Activated naive CD8-positive, alpha-beta T cell treated with anti-CD3 and anti-CD28 coated beads, Interleukin-2, amount 10 ng/mL, durations not matched to agents 7 days and 5 days (primary cell): ENCODE measurements around the gene DLX2. TPM values are rescaled to one million over a fixed set of nuclear protein-coding genes. Genes with fewer than 3 reads are reported as not detected.

Source experiments
- ATAC-seq: fragments of 150-1000 bp; cut with Tn5 transposase; one replicate; pipeline ENCODE4 v1.10.0; 2021; ENCODE audit warnings: low read depth, moderate library complexity
- POLR2A ChIA-PET: fragments of 350-600 bp; sonication (Branson Sonifier 250); formaldehyde crosslinking; loops from one replicate; lab custom pipeline; 2021; ENCODE audit warnings: antibody characterized with exemption; lab: Charles Lee
- DNase-seq: peaks from one replicate; pipeline ENCODE4 v3.0.0; 2021
- H3K27ac Mint-ChIP-seq: one replicate; pipeline ENCODE4 v1.8.0; 2022; ENCODE audit warnings: mild to moderate bottlenecking, mixed read lengths
- H3K27me3 Mint-ChIP-seq: one replicate; pipeline ENCODE4 v1.8.0; 2022; ENCODE audit warnings: mild to moderate bottlenecking, moderate library complexity, mixed read lengths
- H3K36me3 Mint-ChIP-seq: one replicate; pipeline ENCODE4 v1.8.0; 2021; ENCODE audit warnings: mild to moderate bottlenecking, mixed read lengths
- H3K4me1 Mint-ChIP-seq: one replicate; pipeline ENCODE4 v1.8.0; 2021; ENCODE audit warnings: mixed read lengths
- H3K4me3 Mint-ChIP-seq: one replicate; pipeline ENCODE4 v1.8.0; 2022; ENCODE audit warnings: mild to moderate bottlenecking, moderate library complexity, mixed read lengths
- H3K9me3 Mint-ChIP-seq: one replicate; pipeline ENCODE4 v1.8.0; 2021; ENCODE audit warnings: mixed read lengths
- total RNA-seq, 2 experiments: library from RNA; stranded (reverse); gene quantifications; one replicate each; pipeline ENCODE4 v1.2.3, GENCODE V29; 2021

The DLX2 gene
- total RNA-seq, 2 experiments from 2014 or later: not detected

- DNase-seq (peak; percentile 60), ATAC-seq (peak; percentile 14)
- Mint-ChIP-seq H3K9me3 (no peaks in the 10 kb centered on the region), H3K36me3 (no peaks in the 10 kb centered on the region), H3K27ac (peak overlapping the region; percentile 54), H3K4me3 (peak overlapping the region; percentile 84), H3K27me3 (peaks cover 86% of the 10 kb centered on the region), H3K4me1 (peaks cover 49% of the 10 kb centered on the region)
- POLR2A ChIA-PET: interaction anchor here (0.6 to 1.7 kb wide), 6 partner anchors 11 to 179 kb away, joined by 3 to 7 read pairs (median 4); partner anchors contain the start of genes DLX1 and HAT1
Observed at GRCh38 chr2:172101821-172102390, 794 bp downstream of the DLX2 start.

GRCh38 chr2:172100935-172101820 is 1.5 kb downstream of the DLX2 start:
- POLR2A ChIA-PET: interaction anchor here (0.6 to 1.7 kb wide), 4 partner anchors 10 to 103 kb away, joined by 3 to 7 read pairs (median 5); partner anchors contain the start of gene DLX1
- no peak for DNase-seq
- peaks cover 47% of the 10 kb centered on the region for H3K4me1 Mint-ChIP-seq
- peak overlapping the region; percentile 28 for H3K27ac Mint-ChIP-seq
- H3K9me3 Mint-ChIP-seq: no peaks in the 10 kb centered on the region
- no peaks in the 10 kb centered on the region for H3K36me3 Mint-ChIP-seq
- ATAC-seq: no peak
- peaks cover 85% of the 10 kb centered on the region for H3K27me3 Mint-ChIP-seq
- H3K4me3 Mint-ChIP-seq: peak overlapping the region; percentile 84

GRCh38 chr2:172100080-172100934 is 2.4 kb downstream of the DLX2 start:
- DNase-seq (peak; percentile 49), ATAC-seq (no peak)
- Mint-ChIP-seq H3K27ac (no peak overlapping the region), H3K4me1 (peaks cover 50% of the 10 kb centered on the region), H3K4me3 (peak overlapping the region; percentile 84), H3K27me3 (peaks cover 87% of the 10 kb centered on the region), H3K36me3 (no peaks in the 10 kb centered on the region), H3K9me3 (no peaks in the 10 kb centered on the region)
- POLR2A ChIA-PET: interaction anchor here (1.6 kb wide), 1 partner anchor 14 kb away, joined by 7 read pairs; no protein-coding TSS in a partner anchor

GRCh38 chr2:172099472-172100079 is 3.1 kb downstream of the DLX2 start:
- H3K27ac Mint-ChIP-seq: no peak overlapping the region
- POLR2A ChIA-PET: no interaction called here
- DNase-seq: no peak

GRCh38 chr2:172098650-172099471 is 3.8 kb downstream of the DLX2 start:
- ATAC-seq (peak; percentile 4), DNase-seq (peak; percentile 65)
- peaks cover 45% of the 10 kb centered on the region for H3K4me1 Mint-ChIP-seq
- peak overlapping the region; percentile 48 for H3K4me3 Mint-ChIP-seq
- H3K36me3 Mint-ChIP-seq: no peaks in the 10 kb centered on the region
- POLR2A ChIA-PET: no interaction called here
- H3K27me3 Mint-ChIP-seq: peaks cover 79% of the 10 kb centered on the region
- H3K9me3 Mint-ChIP-seq: no peaks in the 10 kb centered on the region
- no peak overlapping the region for H3K27ac Mint-ChIP-seq

More at GRCh38 chr2:172099472-172100079, 3.1 kb downstream of the DLX2 start:
- no peaks in the 10 kb centered on the region for H3K9me3 Mint-ChIP-seq
- peaks cover 82% of the 10 kb centered on the region for H3K27me3 Mint-ChIP-seq
- peaks cover 50% of the 10 kb centered on the region for H3K4me1 Mint-ChIP-seq
- ATAC-seq: no peak
- H3K4me3 Mint-ChIP-seq: no peak overlapping the region
- no peaks in the 10 kb centered on the region for H3K36me3 Mint-ChIP-seq

GRCh38 chr2:172098287-172098649 is 4.4 kb downstream of the DLX2 start:
- no peak for ATAC-seq
- DNase-seq: no peak
- Mint-ChIP-seq H3K27me3 (peaks cover 80% of the 10 kb centered on the region), H3K27ac (no peak overlapping the region), H3K4me3 (peak overlapping the region; percentile 27), H3K36me3 (no peaks in the 10 kb centered on the region), H3K9me3 (no peaks in the 10 kb centered on the region), H3K4me1 (peaks cover 44% of the 10 kb centered on the region)
- POLR2A ChIA-PET: no interaction called here

GRCh38 chr2:172097557-172098131 is 5.1 kb downstream of the DLX2 start:
- H3K4me3 Mint-ChIP-seq: no peak overlapping the region
- H3K4me1 Mint-ChIP-seq: peaks cover 41% of the 10 kb centered on the region
- H3K9me3 Mint-ChIP-seq: no peaks in the 10 kb centered on the region
- ATAC-seq: no peak
- H3K36me3 Mint-ChIP-seq: no peaks in the 10 kb centered on the region
- POLR2A ChIA-PET: no interaction called here
- H3K27ac Mint-ChIP-seq: no peak overlapping the region
- H3K27me3 Mint-ChIP-seq: peaks cover 83% of the 10 kb centered on the region
- DNase-seq: no peak

GRCh38 chr2:172096626-172097547 is 5.8 kb downstream of the DLX2 start:
- Mint-ChIP-seq H3K4me3 (peak overlapping the region; percentile 90), H3K36me3 (no peaks in the 10 kb centered on the region), H3K4me1 (peaks cover 37% of the 10 kb centered on the region), H3K27ac (no peak overlapping the region), H3K27me3 (peaks cover 86% of the 10 kb centered on the region), H3K9me3 (no peaks in the 10 kb centered on the region)
- ATAC-seq (no peak), DNase-seq (no peak)
- POLR2A ChIA-PET: interaction anchor here (0.6 to 1.3 kb wide), 2 partner anchors 12 to 320 kb away, joined by 4 to 5 read pairs; partner anchors contain the start of gene DLX1

GRCh38 chr2:172095905-172096625 is 6.6 kb downstream of the DLX2 start:
- H3K27me3 Mint-ChIP-seq: peaks cover 86% of the 10 kb centered on the region
- no peaks in the 10 kb centered on the region for H3K36me3 Mint-ChIP-seq
- H3K4me1 Mint-ChIP-seq: peaks cover 32% of the 10 kb centered on the region
- ATAC-seq (no peak), DNase-seq (no peak)
- H3K9me3 Mint-ChIP-seq: no peaks in the 10 kb centered on the region
- H3K27ac Mint-ChIP-seq: peak overlapping the region; percentile 13
- H3K4me3 Mint-ChIP-seq: peak overlapping the region; percentile 90
- POLR2A ChIA-PET: interaction anchor here (0.6 to 1.3 kb wide), 3 partner anchors 11 to 319 kb away, joined by 4 to 5 read pairs (median 5); partner anchors contain the start of gene DLX1

GRCh38 chr2:172095146-172095904 is 7.4 kb downstream of the DLX2 start:
- peak overlapping the region; percentile 90 for H3K4me3 Mint-ChIP-seq
- ATAC-seq (peak; percentile 65), DNase-seq (peak; percentile 77)
- H3K4me1 Mint-ChIP-seq: peaks cover 27% of the 10 kb centered on the region
- no peaks in the 10 kb centered on the region for H3K9me3 Mint-ChIP-seq
- peaks cover 87% of the 10 kb centered on the region for H3K27me3 Mint-ChIP-seq
- POLR2A ChIA-PET: interaction anchor here (0.7 to 1.3 kb wide), 3 partner anchors 10 to 391 kb away, joined by 3 to 5 read pairs (median 5); partner anchors contain the start of gene DLX1
- no peaks in the 10 kb centered on the region for H3K36me3 Mint-ChIP-seq
- peak overlapping the region; percentile 61 for H3K27ac Mint-ChIP-seq
